K562 (cell line): ENCODE measurements around the gene IP6K2. TPM values are rescaled to one million over a fixed set of nuclear protein-coding genes. Genes with fewer than 3 reads are reported as not detected.

Experiments used
- BACH1 ChIP-seq: fragments of 200-800 bp; sonication (Bioruptor generic); IDR thresholded peaks from 2 replicates; pipeline ENCODE4 v1.6.1; 2016; ENCODE audit warnings: missing genetic modification characterization, missing compliant biosample characterization
- CXXC5 ChIP-seq: fragments of 250-450 bp; sonication (Bioruptor Pico); IDR thresholded peaks from 2 replicates; pipeline ENCODE4 v1.8.0; 2022; ENCODE audit warnings: inconsistent platforms, mild to moderate bottlenecking, moderate library complexity
- ELF4 ChIP-seq: fragments of 450-650 bp; formaldehyde crosslinking; IDR thresholded peaks from 2 replicates; pipeline ENCODE4 v1.4.0; 2022; ENCODE audit warnings: missing genetic modification characterization
- KLF10 ChIP-seq: fragments of 250-450 bp; sonication (Bioruptor Pico); IDR thresholded peaks from 2 replicates; pipeline ENCODE4 v1.6.1; 2021; ENCODE audit warnings: matching md5 sums
- NR2C2 ChIP-seq, 2 experiments: fragments of 200-800 bp in 1 of 2; sonication (Bioruptor generic) in 1 of 2; sonication (generic) in 1 of 2; formaldehyde crosslinking in 1 of 2; IDR thresholded peaks; 2 replicates each; pipeline versions ENCODE4 v1.6.1 to v1.8.0; 2016 to 2022; ENCODE audit warnings: mild to moderate bottlenecking in 1 of 2, missing compliant biosample characterization in 1 of 2, missing genetic modification characterization in 1 of 2, missing genetic modification reagents in 1 of 2
- SAFB ChIP-seq: fragments of 200-400 bp; formaldehyde crosslinking; IDR thresholded peaks from 2 replicates; pipeline ENCODE4 v1.6.1; 2017; ENCODE audit warnings: low read depth, low read length, borderline replicate concordance
- SP1 ChIP-seq: sonication (generic); formaldehyde crosslinking; IDR thresholded peaks from 2 replicates; pipeline ENCODE4 v1.8.1; 2022; ENCODE audit warnings: mild to moderate bottlenecking, missing genetic modification reagents
- ZNF24 ChIP-seq: fragments of 450-650 bp; IDR thresholded peaks from 2 replicates; pipeline ENCODE4 v1.6.1; 2016
- ZNF408 ChIP-seq: fragments of 250-450 bp; sonication (Bioruptor Pico); IDR thresholded peaks from 2 replicates; pipeline ENCODE4 v1.4.0; 2020; ENCODE audit warnings: low read depth, mild to moderate bottlenecking, moderate library complexity
- polyA plus RNA-seq, 8 experiments: library from polyadenylated mRNA; depleted of rRNA in 4 of 8; stranded (reverse) in 5 of 8; unstranded in 3 of 8; fragments of >200 nt; fragmentation: Nextera tagmentation in 2 of 8; fragmentation: Illumina TruSeq in 1 of 8; extraction: Ambion mirVana in 2 of 8; extraction: Trizol in 1 of 8; gene quantifications; 2 replicates each; pipeline versions ENCODE4 v1.2.1 to v1.2.3, GENCODE V29; 2011 to 2014; ENCODE audit warnings: inconsistent platforms in 1 of 8, missing spikeins in 1 of 8
- total RNA-seq, 7 experiments: library from RNA; depleted of rRNA in 6 of 7; stranded (reverse); fragments of >200 nt in 6 of 7; fragmentation: Illumina TruSeq in 2 of 7; extraction: Trizol in 2 of 7; gene quantifications; 2 replicates each; pipeline versions ENCODE4 v1.2.1 to v1.2.3, GENCODE V29; 2011 to 2021; ENCODE audit warnings: low replicate concordance in 1 of 7
- TF ChIP-seq, protein P1 (sequence below): fragments of 250-450 bp; sonication (Bioruptor Pico); IDR thresholded peaks from 2 replicates; pipeline ENCODE4 v1.5.1; 2021; ENCODE audit warnings: mild to moderate bottlenecking
- TF ChIP-seq, protein P2 (sequence below): fragments of 450-650 bp; conservative IDR thresholded peaks from 2 replicates; pipeline ENCODE4 v1.6.1; 2016; ENCODE audit warnings: missing genetic modification characterization, low read depth, mild to moderate bottlenecking, missing compliant biosample characterization, moderate library complexity
- TF ChIP-seq, protein P3 (sequence below): sonication (generic); formaldehyde crosslinking; IDR thresholded peaks from 2 replicates; pipeline ENCODE4 v1.8.0; 2022; ENCODE audit warnings: mild to moderate bottlenecking, missing genetic modification reagents
- TF ChIP-seq, protein P4 (sequence below), 3 experiments: fragments of 200-800 bp in 1 of 3; fragments of 250-450 bp in 1 of 3; fragments of 450-650 bp in 1 of 3; sonication (Bioruptor Pico) in 1 of 3; sonication (Bioruptor generic) in 1 of 3; formaldehyde crosslinking in 1 of 3; IDR thresholded peaks; 2 replicates each; pipeline versions ENCODE4 v1.6.1 to v1.8.0; 2016 to 2022; ENCODE audit warnings: mild to moderate bottlenecking in 2 of 3, missing genetic modification characterization in 2 of 3, missing compliant biosample characterization in 1 of 3, moderate library complexity in 1 of 3
- TF ChIP-seq, protein P5 (sequence below), 2 experiments: fragments of 250-450 bp in 1 of 2; fragments of 450-650 bp in 1 of 2; sonication (Bioruptor Pico) in 1 of 2; IDR thresholded peaks; 2 replicates each; pipeline versions ENCODE4 v1.6.1 to v1.8.0; 2016 to 2021; ENCODE audit warnings: mild to moderate bottlenecking in 2 of 2, moderate library complexity in 2 of 2, missing compliant biosample characterization in 1 of 2, missing genetic modification characterization in 1 of 2

Gene IP6K2
- total and polyA plus RNA-seq, 9 of the 15 experiments (the other 6 are each of a cell fraction or from before 2014, with no cell fraction given) = 19.6 to 78.1 (median 48.0) TPM

DNA sequence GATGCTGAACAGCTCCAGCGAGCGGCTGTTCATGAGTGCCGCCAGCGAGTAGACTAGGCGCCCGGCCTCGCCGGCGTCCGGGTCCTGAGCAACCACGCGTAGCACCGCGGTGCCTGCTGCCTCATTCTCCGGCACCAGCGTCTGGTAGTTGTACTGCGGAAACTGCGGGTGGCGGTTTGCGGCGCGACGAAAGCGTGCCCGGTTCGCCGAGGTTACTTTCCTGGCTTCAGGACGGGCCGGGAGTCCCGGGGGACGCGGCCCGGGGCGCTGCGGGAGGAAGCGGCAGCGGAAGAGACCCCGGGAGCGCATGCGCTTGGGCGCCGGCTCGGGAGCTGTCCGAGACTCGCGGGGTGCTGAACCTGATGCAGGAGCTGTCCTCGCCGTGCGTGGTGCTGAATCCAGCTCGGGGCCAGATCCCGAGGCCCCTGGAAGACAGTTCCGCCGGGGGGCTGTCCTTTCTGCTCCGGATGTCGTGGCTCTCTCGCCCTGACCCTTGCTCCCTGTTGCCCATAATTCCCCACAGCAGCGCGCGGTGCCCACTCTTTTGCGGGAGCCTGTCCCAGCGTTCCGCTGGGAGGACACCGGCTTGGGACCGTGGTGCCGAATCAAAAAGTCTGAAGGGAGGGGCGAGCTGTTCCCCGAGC is 55.4 kb downstream of the IP6K2 start (continued):
- TF ChIP-seq, protein P1, sequence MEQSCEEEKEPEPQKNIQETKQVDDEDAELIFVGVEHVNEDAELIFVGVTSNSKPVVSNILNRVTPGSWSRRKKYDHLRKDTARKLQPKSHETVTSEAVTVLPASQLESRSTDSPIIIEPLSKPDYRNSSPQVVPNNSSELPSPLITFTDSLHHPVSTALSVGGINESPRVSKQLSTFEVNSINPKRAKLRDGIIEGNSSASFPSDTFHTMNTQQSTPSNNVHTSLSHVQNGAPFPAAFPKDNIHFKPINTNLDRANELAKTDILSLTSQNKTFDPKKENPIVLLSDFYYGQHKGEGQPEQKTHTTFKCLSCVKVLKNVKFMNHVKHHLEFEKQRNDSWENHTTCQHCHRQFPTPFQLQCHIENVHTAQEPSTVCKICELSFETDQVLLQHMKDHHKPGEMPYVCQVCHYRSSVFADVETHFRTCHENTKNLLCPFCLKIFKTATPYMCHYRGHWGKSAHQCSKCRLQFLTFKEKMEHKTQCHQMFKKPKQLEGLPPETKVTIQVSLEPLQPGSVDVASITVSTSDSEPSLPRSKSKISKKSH (CRISPR knock-in tag) = no peak
- TF ChIP-seq BACH1 (tag) (peak; percentile 69; the same call in 1 of the 2 replicates), SP1 (peak; percentile 86), CXXC5 (CRISPR knock-in tag) (peak; percentile 91), ZNF408 (no peak), NR2C2 (CRISPR knock-in tag; IDR thresholded peaks at IDR 0.05) (peak; percentile 94), NR2C2 (tag; IDR thresholded peaks at IDR 0.05) (no peak), ELF4 (CRISPR knock-in tag) (no peak), ZNF24 (peak; percentile 61; the same call in 1 of the 2 replicates), SAFB (no peak), KLF10 (CRISPR knock-in tag) (no peak)
- TF ChIP-seq, protein P2, sequence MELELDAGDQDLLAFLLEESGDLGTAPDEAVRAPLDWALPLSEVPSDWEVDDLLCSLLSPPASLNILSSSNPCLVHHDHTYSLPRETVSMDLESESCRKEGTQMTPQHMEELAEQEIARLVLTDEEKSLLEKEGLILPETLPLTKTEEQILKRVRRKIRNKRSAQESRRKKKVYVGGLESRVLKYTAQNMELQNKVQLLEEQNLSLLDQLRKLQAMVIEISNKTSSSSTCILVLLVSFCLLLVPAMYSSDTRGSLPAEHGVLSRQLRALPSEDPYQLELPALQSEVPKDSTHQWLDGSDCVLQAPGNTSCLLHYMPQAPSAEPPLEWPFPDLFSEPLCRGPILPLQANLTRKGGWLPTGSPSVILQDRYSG (tag) = peak; percentile 66; the same call in 1 of the 2 replicates
- TF ChIP-seq, protein P3, sequence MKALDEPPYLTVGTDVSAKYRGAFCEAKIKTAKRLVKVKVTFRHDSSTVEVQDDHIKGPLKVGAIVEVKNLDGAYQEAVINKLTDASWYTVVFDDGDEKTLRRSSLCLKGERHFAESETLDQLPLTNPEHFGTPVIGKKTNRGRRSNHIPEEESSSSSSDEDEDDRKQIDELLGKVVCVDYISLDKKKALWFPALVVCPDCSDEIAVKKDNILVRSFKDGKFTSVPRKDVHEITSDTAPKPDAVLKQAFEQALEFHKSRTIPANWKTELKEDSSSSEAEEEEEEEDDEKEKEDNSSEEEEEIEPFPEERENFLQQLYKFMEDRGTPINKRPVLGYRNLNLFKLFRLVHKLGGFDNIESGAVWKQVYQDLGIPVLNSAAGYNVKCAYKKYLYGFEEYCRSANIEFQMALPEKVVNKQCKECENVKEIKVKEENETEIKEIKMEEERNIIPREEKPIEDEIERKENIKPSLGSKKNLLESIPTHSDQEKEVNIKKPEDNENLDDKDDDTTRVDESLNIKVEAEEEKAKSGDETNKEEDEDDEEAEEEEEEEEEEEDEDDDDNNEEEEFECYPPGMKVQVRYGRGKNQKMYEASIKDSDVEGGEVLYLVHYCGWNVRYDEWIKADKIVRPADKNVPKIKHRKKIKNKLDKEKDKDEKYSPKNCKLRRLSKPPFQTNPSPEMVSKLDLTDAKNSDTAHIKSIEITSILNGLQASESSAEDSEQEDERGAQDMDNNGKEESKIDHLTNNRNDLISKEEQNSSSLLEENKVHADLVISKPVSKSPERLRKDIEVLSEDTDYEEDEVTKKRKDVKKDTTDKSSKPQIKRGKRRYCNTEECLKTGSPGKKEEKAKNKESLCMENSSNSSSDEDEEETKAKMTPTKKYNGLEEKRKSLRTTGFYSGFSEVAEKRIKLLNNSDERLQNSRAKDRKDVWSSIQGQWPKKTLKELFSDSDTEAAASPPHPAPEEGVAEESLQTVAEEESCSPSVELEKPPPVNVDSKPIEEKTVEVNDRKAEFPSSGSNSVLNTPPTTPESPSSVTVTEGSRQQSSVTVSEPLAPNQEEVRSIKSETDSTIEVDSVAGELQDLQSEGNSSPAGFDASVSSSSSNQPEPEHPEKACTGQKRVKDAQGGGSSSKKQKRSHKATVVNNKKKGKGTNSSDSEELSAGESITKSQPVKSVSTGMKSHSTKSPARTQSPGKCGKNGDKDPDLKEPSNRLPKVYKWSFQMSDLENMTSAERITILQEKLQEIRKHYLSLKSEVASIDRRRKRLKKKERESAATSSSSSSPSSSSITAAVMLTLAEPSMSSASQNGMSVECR (CRISPR knock-in tag) = peak; percentile 100
- TF ChIP-seq, protein P4, sequence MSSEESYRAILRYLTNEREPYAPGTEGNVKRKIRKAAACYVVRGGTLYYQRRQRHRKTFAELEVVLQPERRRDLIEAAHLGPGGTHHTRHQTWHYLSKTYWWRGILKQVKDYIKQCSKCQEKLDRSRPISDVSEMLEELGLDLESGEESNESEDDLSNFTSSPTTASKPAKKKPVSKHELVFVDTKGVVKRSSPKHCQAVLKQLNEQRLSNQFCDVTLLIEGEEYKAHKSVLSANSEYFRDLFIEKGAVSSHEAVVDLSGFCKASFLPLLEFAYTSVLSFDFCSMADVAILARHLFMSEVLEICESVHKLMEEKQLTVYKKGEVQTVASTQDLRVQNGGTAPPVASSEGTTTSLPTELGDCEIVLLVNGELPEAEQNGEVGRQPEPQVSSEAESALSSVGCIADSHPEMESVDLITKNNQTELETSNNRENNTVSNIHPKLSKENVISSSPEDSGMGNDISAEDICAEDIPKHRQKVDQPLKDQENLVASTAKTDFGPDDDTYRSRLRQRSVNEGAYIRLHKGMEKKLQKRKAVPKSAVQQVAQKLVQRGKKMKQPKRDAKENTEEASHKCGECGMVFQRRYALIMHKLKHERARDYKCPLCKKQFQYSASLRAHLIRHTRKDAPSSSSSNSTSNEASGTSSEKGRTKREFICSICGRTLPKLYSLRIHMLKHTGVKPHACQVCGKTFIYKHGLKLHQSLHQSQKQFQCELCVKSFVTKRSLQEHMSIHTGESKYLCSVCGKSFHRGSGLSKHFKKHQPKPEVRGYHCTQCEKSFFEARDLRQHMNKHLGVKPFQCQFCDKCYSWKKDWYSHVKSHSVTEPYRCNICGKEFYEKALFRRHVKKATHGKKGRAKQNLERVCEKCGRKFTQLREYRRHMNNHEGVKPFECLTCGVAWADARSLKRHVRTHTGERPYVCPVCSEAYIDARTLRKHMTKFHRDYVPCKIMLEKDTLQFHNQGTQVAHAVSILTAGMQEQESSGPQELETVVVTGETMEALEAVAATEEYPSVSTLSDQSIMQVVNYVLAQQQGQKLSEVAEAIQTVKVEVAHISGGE (CRISPR knock-in tag; IDR thresholded peaks at IDR 0.05) = peak in 1 of 3 experiments; percentile 81; a peak in 2 of 6 replicates
- TF ChIP-seq, protein P5, sequence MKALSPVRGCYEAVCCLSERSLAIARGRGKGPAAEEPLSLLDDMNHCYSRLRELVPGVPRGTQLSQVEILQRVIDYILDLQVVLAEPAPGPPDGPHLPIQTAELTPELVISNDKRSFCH (CRISPR knock-in tag; IDR thresholded peaks at IDR 0.05) = no peak
- TF ChIP-seq, protein P5 (tag; IDR thresholded peaks at IDR 0.05) = peak; percentile 66; the same call in 1 of the 2 replicates
